Activated CD4-positive, alpha-beta T cell treated with anti-CD3 and anti-CD28 coated beads, Interleukin-2, amount 50 U/mL, for 16 hours (primary cell): Measurements from ENCODE around the gene AKAP3.

Source experiments
- DNase-seq: peaks from one replicate; pipeline ENCODE4 v3.0.0-alpha.2; 2020

The AKAP3 gene

DNA sequence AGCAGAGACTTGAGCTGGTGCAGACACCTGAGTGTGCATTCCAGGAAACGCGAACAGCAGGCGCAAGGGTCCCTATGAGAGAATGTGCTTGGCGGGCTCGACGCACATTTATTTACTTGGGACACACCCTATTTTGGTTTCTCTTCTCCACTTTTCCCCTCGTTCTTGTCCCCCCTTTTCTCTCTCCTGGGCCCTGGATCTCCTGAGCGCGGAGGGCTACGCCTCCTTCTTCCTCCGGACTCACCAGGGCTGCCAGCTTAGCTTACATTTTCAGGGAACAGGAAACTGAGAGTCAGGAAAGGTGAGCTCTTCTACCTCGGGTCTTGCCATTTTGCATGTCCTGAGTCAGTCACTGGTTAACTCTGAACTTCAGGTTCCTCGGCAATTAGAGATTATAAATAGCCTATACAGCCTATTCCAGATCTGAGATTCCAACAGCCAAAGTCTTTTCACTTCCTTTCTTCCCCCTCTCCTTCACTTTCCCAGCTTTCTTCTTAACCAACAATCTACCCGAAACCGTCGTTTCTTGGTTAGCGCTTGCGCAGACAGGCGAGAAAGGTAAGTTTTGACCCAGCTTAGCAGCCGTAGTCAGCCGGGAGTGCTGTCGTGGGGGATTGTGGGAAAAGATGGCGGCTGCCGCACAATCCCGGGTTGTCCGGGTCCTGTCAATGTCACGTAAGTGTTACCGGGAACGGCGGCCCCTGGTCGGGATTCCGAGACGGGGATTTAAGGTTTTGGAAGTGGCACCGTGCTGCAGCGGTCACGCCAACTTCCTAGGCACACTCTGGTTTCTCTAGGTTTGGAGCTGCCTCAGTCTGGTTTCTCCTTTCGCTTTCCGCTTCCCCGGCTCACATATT lies at the start of gene AKAP3, which contains the start of gene NDUFA9:
TSS of gene AKAP3 (minus strand) at position 551 of the 857 bp plus-strand sequence. CDS start 10,855 bp downstream, outside the sequence.
TSS of gene NDUFA9 (plus strand) at position 614 of the 857 bp plus-strand sequence. CDS start at position 627, 13 bp downstream.
- peak; percentile 87 for DNase-seq

GRCh38 chr12:4690760-4691159 lies 41.9 kb upstream of the AKAP3 start:
- no peak for DNase-seq

DNA sequence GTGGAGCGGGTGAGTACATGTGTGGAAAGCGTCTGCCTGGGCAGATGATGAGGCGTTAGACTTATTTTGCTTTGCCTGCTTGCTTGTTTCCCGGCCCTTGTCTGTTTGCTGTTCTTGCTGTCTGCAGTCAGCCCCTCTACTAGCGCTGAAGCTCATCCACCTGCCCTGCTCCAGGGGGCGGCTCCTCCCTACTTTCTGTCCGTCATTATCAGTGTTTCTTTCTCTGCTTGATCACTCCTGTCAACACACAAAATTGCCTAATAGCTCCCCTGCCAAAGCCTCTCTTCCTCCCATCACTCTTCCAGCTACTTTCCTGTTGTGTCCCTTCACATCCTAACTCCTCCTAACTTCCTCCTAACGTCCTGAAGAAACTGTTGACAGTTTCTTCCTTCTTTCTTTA lies 36.5 kb upstream of the AKAP3 start:
- DNase-seq, result no peak

DNA sequence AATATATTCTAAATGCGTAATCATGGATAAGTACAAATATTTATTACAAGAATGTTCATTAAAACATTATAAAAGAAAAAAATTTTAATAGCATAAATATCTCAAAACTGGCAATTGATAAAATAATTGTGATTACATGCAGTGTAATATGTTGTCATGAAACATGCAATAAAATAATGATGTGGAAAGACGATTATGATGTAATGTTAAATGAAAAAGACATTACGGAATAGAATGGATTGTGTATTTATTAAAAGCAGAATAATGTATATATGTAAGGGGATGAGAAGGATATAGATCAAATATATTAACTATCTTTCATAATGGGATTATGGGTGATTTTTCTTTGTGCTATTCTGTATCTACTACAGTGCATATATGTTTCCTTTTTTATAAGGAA lies 32.9 kb upstream of the AKAP3 start:
- DNase-seq, result no peak

- no peak for DNase-seq
Observed at GRCh38 chr12:4679711-4680110, 30.9 kb upstream of the AKAP3 start.

- no peak for DNase-seq
Observed at GRCh38 chr12:4665236-4665635, 16.4 kb upstream of the AKAP3 start.

DNA sequence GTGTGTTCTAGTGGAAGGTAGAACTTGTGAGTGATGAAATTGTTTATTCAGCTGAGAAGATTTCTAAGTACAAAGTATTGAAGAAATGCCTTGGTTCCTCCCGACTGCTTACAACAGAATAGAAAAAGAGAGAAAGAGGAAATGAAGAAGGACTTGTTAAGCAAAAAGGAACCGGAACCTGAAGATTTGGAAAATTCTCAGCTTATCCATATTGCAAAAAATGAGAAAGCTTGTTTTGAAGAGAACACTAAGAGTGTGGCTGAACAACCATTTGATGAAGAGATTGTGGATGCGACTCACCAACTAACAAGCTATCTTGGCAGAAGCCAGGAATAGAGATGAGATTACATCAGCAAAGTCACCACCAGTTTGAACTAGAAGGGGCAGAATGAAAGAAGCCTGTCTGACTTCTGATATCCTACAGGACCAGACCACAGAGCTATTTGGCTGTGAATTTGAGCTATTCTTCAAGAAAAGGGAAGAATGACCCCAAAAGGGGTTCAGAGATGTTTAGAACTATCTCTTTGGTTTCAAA lies 15.2 kb upstream of the AKAP3 start:
- DNase-seq, result no peak

DNA sequence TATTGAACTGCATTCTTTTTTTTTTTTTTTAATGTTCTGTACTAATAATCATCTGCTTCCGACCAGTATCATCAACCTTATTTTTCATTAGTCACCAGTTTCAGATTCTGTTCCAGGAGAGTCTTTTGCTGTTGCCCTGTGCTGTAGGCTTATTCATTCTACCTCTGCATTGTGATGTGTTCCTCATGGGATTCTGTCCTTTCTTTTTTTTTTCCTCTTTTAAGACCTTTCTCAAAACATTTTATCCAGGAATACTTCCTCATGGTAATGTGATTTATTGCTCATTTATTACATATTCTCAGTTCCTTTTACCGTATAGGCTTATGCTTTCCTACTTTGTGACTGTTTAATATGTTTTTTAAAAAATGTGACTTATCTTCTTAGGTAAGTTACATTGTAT lies 4.8 kb upstream of the AKAP3 start:
- DNase-seq, result no peak

GRCh38 chr12:4653257-4653656 lies 4.4 kb upstream of the AKAP3 start:
- no peak for DNase-seq

- DNase-seq, result no peak
Observed at GRCh38 chr12:4649358-4649661, 459 bp upstream of the AKAP3 start.

- no peak for DNase-seq
Observed at GRCh38 chr12:4648104-4648500, 749 bp downstream of the AKAP3 start.

GRCh38 chr12:4645023-4645422 lies 3.8 kb downstream of the AKAP3 start:
- no peak for DNase-seq

DNA sequence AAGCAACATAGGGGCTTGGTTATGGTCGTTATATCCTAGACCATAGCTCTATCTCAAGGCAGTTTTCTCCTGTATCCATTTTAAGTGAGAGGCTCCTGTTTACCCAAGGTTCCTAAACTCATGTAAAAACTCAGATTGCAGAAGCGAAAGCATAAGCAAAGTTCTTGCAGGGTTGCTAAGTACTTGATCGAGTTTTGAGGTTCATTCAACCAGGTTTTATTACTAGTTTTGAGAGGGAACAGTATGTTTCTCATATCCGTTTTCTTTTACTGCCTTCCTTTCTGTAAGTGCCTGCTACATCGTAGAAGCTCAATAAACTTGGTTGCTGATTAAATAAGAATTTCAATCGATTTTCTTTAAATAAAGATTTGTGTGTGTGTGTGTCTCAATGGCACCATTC lies 5.1 kb downstream of the AKAP3 start:
- no peak for DNase-seq

GRCh38 chr12:4630262-4630661 lies 18.6 kb downstream of the AKAP3 start:
- no peak for DNase-seq

- no peak for DNase-seq
Observed at GRCh38 chr12:4628406-4628805, 20.4 kb downstream of the AKAP3 start.

- DNase-seq, result no peak
Observed at GRCh38 chr12:4626543-4626942, 22.3 kb downstream of the AKAP3 start.

DNA sequence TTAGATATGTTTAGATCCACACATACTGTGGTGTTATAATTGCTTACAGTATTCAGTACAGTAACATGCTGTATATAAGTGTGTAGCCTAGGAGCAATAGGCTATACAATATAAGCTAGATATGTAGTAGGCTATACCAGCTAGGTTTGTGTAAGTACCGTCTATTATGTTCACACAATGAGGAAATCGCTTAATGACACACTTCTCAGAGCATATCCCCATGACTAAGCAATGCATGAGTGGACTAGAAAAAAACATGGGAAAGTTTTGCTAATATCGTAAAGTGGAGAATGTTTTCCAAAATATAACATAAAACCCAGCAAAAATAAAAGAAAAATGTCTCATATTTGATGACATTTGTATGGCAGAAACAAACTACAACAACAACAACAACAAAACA lies 27.3 kb downstream of the AKAP3 start:
- DNase-seq, result no peak

GRCh38 chr12:4615667-4616066 lies 33.2 kb downstream of the AKAP3 start:
- no peak for DNase-seq

GRCh38 chr12:4610481-4610880 lies 38.4 kb downstream of the AKAP3 start:
- no peak for DNase-seq

DNA sequence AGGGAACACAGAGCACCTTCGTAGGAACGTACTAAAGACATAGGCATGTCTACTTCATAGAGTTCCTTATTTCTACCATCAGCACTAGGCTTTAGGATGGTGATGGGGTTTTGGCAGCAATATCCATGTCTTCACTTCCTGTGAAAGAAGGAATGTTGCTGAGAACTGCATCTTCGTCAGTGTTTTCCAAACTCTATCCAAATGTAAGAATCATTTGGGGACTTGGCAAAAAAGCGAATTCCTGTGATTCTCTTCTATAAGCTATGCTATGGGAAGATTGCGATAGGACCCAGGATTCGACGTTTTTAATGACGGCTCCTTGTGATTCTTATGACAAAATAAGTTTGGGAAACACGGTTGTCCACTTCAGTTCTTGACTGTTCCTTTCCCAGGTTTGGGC lies 39.8 kb downstream of the AKAP3 start:
- no peak for DNase-seq

GRCh38 chr12:4607056-4607455 lies 41.8 kb downstream of the AKAP3 start:
- no peak for DNase-seq

GRCh38 chr12:4604684-4605193 lies 44.1 kb downstream of the AKAP3 start:
- DNase-seq, result peak; percentile 92

GRCh38 chr12:4603946-4604345 lies 44.9 kb downstream of the AKAP3 start:
- DNase-seq, result no peak

GRCh38 chr12:4603421-4603820 lies 45.4 kb downstream of the AKAP3 start:
- no peak for DNase-seq

DNA sequence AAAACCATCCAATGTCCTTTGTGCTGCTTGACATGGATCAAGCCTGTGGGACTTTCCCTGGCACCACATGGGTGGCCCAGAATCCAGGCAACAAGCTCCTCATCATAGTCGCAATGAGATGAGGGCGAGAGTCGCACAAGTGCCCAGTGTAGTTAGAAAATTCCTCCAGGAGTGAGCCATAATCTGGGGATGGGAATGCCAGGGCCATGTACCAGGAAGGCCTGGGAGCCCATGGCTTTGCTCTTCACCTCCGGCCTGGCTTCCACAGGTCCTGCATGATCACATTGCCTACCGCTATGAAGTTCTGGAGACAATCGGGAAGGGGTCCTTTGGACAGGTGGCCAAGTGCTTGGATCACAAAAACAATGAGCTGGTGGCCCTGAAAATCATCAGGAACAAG lies 53.0 kb downstream of the AKAP3 start:
- no peak for DNase-seq
